IMR-90 (cell line): ENCODE data around the gene RNF14.

Experiments
- FOS ChIP-seq: fragments of 150-350 bp; IDR thresholded peaks from 2 replicates; pipeline ENCODE4 v1.6.1; 2016; ENCODE audit warnings: low read depth, low read length
- MAFK ChIP-seq: IDR thresholded peaks from 2 replicates; pipeline ENCODE4 v1.6.1; 2012; ENCODE audit warnings: low read depth, low read length, improper control_type of control experiment
- MAZ ChIP-seq: IDR thresholded peaks from 2 replicates; pipeline ENCODE4 v1.6.1; 2012; ENCODE audit warnings: low read depth, mild to moderate bottlenecking, low read length, improper control_type of control experiment, moderate library complexity, borderline replicate concordance
- MXI1 ChIP-seq: IDR thresholded peaks from 2 replicates; pipeline ENCODE4 v1.6.1; 2012; ENCODE audit warnings: low read depth, mild to moderate bottlenecking, low read length, moderate library complexity, borderline replicate concordance
- POLR2A ChIP-seq: IDR thresholded peaks from 2 replicates; pipeline ENCODE4 v1.6.1; 2012; ENCODE audit warnings: mild to moderate bottlenecking, low read depth, low read length
- RAD21 ChIP-seq: IDR thresholded peaks from 2 replicates; pipeline ENCODE4 v1.6.1; 2012; ENCODE audit warnings: low read length, improper control_type of control experiment
- RFX5 ChIP-seq: IDR thresholded peaks from 2 replicates; pipeline ENCODE4 v1.8.0; 2012; ENCODE audit warnings: low read depth, mild to moderate bottlenecking, low read length, moderate library complexity
- SMC3 ChIP-seq: fragments of 150-350 bp; IDR thresholded peaks from 2 replicates; pipeline ENCODE4 v1.6.1; 2016; ENCODE audit warnings: low read depth, mild to moderate bottlenecking, antibody characterized with exemption, low read length, moderate library complexity
- TF ChIP-seq, protein P1 (sequence below): conservative IDR thresholded peaks from 2 replicates; pipeline ENCODE4 v1.5.1; 2012; ENCODE audit warnings: mild to moderate bottlenecking, low read depth, low read length, improper control_type of control experiment
- TF ChIP-seq, protein P2 (sequence below): fragments of 150-350 bp; IDR thresholded peaks from 2 replicates; pipeline ENCODE4 v1.6.1; 2016; ENCODE audit warnings: low read depth, mild to moderate bottlenecking, low read length, moderate library complexity, borderline replicate concordance
- TF ChIP-seq, protein P3 (sequence below): fragments of 150-350 bp; IDR thresholded peaks from 2 replicates; pipeline ENCODE4 v1.6.1; 2017; ENCODE audit warnings: mild to moderate bottlenecking, antibody characterized with exemption, low read length, low read depth

DNA sequence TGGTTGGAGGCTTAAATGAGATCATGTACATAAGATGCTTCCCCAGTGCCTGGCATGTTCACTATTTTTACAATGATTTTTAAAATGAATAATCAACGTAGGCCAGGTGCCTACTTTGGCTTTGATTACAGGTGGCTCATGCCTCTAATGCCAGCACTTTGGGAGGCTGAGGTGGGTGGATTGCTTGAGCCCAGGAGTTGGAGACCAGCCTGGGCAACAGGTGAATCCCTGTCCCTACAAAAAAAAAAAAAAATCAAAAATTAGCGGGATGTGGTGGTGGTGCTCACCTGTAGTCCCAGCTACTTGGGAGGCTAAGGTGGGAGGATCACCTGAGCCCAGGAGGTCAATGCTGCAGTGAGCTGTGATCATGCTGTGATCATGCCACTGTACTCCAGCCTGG is 20.1 kb upstream of the RNF14 start:
- no peak for TF ChIP-seq POLR2A
- TF ChIP-seq MAZ, result no peak
- TF ChIP-seq, protein P1, sequence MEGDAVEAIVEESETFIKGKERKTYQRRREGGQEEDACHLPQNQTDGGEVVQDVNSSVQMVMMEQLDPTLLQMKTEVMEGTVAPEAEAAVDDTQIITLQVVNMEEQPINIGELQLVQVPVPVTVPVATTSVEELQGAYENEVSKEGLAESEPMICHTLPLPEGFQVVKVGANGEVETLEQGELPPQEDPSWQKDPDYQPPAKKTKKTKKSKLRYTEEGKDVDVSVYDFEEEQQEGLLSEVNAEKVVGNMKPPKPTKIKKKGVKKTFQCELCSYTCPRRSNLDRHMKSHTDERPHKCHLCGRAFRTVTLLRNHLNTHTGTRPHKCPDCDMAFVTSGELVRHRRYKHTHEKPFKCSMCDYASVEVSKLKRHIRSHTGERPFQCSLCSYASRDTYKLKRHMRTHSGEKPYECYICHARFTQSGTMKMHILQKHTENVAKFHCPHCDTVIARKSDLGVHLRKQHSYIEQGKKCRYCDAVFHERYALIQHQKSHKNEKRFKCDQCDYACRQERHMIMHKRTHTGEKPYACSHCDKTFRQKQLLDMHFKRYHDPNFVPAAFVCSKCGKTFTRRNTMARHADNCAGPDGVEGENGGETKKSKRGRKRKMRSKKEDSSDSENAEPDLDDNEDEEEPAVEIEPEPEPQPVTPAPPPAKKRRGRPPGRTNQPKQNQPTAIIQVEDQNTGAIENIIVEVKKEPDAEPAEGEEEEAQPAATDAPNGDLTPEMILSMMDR, result no peak
- no peak for TF ChIP-seq MAFK
- TF ChIP-seq, protein P2, sequence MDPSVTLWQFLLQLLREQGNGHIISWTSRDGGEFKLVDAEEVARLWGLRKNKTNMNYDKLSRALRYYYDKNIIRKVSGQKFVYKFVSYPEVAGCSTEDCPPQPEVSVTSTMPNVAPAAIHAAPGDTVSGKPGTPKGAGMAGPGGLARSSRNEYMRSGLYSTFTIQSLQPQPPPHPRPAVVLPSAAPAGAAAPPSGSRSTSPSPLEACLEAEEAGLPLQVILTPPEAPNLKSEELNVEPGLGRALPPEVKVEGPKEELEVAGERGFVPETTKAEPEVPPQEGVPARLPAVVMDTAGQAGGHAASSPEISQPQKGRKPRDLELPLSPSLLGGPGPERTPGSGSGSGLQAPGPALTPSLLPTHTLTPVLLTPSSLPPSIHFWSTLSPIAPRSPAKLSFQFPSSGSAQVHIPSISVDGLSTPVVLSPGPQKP, result no peak
- TF ChIP-seq, protein P3, sequence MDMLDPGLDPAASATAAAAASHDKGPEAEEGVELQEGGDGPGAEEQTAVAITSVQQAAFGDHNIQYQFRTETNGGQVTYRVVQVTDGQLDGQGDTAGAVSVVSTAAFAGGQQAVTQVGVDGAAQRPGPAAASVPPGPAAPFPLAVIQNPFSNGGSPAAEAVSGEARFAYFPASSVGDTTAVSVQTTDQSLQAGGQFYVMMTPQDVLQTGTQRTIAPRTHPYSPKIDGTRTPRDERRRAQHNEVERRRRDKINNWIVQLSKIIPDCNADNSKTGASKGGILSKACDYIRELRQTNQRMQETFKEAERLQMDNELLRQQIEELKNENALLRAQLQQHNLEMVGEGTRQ, result no peak
- no peak for TF ChIP-seq MXI1
- TF ChIP-seq SMC3, result no peak
- no peak for TF ChIP-seq RAD21
- TF ChIP-seq RFX5, result no peak
- no peak for TF ChIP-seq FOS
